HG02840 (cell line): Measurements from ENCODE around the gene DOLPP1.

Experiments used
- ATAC-seq: cut with Tn5 transposase; IDR thresholded peaks from one replicate; pipeline ENCODE4 v1.9.1; 2021; ENCODE audit warnings: mild to moderate bottlenecking, moderate library complexity, moderate number of reproducible peaks; ENCODE audit not compliant: unreplicated experiment, low FRiP score

DOLPP1 gene

DNA sequence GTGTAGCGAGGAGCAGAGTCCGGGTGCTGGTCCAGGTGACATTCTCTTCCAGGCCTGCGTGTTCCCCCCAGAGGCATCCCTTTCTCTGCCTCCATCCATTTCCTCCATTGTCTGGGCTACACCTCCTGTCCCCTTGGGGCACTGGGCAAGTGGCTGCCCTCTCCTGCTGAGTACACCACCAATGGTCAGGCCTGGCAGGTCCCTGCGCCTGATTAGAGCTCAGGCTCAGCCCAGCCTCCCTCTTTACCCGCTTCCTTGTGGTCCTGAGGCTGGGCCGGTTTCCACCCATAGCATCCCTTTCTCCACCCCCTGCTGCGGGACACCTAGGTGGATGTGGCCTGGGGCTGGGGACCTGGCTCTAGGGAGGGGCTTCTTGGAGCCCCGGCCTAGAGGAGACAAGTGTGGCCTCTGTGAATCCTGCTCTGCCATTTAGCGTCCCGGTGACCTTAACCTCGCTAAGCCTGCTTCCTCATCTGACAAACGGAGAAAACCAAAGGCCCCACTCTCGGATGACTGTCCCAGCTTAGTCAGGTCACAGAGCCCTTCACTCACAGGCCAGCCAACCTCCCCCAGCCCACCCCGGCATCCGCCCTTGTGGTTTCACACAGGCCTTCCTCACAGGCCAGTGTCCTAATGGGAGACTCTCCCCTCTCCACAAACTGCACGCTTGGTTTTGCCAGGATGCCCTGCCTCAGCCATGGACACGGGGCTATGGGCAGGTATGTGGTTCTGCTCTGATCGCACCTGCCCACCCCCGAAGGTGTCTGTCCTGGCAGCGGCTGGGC, 12.9 kb downstream of the DOLPP1 start:
- ATAC-seq, result no peak

DNA sequence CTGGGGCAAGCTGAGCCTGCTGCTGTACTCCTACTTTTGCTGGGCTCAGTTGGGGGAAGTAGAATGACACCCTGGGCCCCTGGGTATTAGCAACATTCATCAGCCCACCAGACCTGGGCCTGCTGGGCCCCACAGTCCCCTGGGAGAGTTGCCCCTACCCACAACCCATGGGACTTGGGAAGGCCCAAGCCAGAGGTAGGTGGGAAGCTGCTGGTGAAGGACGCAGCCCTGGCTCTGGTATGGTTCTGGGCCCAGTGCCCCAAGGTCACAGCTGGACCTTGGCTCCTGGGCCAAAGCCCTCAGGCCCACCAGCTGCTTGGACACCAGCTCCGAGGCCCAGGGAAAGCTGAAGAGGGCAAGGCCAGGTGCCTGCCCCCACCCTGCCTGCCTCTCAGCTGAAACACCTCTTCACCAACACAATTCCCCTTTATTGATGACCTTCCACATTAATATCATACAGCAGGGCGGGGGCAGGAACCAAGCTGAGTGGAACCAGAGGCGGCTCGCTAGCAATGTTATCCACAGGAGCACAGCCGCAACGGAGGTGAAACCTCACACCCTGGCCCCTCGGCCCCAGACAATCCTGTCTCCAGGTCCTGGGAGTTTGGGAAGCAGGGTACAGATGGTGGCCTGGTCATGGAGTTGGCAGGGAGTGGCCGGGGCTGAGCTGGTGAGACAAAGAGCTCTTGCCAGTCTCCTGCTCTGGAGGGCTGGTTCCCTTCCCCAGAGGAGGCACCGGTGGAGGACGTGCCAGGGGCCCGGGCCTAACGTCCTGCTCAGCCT, 13.7 kb downstream of the DOLPP1 start:
- no peak for ATAC-seq

DNA sequence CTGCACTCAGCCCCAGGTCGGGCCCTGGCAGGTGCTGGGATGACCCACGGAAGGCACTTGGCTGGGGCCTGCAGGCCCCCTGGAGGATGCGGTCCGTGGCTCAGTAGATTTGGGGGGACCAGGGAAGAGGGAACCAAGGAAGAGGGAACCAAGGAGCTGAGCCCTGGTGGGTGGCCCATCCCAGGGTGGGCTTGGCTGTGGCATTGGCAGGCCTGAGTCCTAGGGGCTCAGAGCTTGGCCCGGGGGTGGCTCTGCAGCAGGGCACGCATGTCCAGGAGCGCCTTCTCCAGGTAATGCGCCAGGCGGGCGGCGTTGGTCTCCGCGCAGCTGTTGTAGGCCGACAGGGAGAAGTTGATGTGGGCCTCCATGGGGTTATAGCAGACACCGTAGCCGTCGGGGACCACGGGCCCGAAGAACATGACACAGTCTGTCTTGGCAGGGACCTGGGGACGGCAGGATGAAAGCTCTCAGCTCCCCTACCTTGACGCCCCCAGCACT, 14.3 kb downstream of the DOLPP1 start:
- ATAC-seq, result no peak

DNA sequence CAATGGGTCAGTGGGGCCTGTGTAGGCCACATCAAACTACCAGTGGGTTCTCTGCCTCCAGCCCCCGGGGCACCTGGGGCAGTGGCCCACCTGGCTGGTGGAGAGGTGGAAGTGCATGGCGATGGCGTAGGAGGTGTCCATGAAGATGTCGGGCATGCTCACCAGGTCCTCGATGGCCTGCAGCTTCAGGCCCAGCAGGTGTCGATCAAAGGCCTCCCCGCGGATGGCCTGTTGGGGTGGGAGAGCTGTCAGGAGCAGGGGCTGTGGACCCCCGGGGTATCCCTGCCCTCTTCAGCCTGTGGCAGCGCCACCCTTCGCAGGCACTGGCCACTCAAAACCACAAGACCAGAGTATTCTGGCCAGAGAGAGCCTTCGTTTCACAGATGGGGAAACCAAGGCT, 15.0 kb downstream of the DOLPP1 start:
- ATAC-seq, result no peak

DNA sequence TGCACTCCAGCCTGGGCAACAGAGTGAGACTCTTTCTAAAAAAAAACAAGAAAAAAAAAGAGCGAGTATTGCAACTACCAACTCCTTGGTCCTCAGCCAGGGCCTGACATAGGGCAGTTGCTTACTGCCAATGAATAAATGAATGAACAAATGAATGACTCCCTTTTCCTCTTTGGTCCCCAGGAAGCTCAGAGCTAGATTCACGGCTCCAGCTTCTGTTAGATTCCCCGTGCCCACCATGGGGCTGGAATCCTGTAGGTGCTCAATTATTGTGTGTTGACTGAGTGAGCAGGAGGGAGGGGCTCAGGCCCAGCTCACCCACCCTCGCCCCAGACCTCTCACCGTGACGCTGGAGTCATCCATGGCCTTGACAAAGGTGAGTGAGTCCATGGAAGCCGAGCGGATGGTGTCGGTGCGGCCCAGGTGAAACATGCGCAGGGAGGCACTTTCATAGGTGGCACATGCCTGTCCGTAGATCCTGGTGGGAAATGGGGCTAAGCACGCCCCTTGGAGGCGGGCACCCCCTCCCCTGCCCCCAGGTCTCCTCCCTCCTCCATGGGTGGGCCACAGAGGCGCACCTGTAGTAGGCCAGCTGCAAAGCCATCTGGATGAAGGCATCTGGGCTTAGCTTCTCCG, 16.9 kb downstream of the DOLPP1 start:
- no peak for ATAC-seq

DNA sequence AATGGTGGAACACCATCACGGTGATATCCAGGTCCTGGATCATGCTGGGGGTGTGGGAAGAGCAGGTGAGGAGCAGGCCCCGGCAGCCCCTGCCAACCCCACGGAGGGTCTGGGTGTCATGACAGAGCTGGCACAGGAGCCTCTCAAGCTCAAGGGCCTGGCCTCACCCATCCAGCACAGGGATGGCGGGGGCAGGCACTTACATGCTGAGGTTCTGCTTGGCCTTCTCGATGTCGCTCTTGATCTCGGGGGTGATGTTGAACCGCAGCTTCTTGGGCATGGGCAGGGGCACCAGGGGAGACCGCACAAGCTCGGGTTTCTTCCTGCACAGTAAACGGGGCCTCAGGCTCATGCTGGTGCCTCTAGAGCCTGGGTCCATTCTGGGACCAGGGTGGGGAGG, 17.4 kb downstream of the DOLPP1 start:
- ATAC-seq, result no peak

DNA sequence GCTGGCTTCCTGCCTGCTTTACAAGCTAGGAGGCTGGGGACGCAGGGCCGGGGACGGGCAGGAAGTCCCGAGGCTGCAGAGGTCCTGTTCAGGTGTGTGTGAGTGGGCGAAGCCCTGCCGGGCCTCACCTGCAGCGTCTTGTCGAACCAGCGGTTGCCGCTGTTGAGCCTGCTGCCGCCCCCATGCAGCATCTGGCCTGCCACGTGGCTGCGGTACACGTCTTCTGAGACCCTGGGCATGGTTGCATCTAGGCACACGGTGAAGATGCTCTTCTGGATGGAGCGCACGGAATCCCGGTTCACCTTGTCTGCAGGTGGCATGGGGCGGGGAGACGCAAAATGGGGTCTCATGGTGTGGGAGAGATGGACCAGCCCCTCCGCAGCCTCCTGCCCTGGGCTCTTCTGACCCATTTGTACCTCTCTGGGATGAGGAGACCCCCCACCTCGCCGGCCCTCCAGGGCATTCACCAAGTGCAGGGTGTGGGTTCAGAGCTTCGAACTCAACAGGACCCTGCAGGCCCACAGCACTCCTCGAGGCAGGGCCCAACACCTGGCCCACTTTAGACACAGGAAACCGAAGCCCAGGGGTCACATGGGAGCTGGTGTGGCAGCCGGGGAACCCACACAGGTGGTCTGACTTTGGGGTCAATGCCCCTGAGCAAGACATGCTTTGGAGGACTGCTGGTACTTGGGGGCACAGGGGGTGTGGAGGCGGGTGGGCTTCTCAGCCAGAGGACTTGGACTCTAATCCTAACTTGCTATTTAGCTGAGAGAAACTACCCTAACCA, 19.7 kb downstream of the DOLPP1 start:
- no peak for ATAC-seq

DNA sequence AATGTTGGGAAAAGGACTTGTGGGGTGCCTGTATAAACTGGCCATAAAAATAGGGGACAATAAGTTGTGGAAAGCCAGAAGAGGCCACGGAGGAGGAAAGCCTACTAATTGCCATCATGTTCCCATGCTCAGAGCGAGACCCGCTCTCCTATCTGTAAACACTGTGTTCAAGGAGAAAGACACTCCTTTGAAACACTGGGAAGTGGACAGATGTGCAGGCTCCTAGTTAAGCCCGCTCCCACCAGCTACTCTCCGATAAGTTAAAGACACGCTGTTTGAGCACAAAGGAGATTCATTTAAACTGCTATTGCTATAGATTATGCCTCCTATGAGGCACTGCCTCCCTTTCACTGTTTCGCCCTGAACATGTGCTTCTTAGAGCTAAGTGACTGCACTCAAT, 20.4 kb downstream of the DOLPP1 start:
- ATAC-seq, result no peak

DNA sequence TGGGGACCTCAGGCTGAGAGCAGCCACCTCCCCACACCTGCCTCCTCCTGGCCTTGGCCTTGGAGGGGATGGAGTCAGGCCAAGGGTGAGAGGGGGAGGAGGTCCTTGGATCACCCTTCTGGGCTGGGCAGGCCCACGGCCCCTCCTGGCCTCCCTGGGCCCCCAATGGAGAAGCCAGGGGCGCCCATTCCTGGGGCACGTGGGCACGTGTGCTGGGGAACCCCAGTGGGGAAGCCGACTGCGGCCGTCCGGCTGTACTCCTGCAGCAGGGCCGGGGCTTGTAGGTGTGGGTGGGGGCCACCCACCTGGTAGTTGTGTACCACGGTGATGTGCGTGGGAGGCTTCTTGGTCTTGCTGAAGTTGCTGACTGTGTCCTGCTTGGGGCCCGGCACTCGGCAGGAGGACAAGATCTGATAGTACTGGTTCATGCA, 21.2 kb downstream of the DOLPP1 start:
- ATAC-seq, result no peak

DNA sequence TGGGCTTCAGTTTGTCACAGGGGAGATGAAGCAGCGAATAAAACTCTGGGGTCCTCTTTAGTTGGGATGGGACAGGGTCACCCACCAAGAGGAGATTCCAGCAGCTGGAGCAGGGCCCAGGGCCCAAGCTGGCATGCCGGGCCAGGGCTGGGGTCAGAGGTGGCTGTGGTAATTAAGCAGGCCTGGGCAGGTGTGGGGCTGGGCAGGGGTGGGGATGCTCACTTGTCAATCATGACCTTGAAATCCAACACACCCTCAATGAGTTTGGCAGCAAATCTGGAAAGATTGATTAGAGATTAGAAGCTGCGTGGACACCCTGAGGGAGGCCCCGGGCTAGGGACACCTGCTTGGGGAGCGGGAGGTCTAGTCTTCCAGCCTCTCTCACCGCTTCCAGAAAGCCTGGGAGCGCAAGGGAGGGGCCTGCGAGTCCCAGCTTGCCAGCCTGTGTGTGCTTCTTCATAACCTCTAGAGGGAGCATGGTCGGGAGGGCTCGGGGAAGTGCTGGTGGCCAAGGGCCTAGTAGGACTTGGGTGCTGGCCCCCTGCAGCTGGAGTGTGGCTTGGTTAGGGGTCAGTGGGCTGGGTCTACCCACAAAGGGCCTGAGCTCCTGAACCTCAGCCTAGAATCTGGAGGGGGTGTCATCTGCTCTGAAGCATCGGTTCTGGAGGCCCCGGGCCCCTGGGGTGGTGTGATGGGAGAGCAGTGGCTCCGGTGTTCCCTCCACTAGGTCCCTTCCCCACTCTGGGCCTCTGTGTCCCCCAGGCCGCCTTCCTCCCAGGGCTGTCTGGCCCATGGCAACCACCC, 22.1 kb downstream of the DOLPP1 start:
- ATAC-seq, result no peak

DNA sequence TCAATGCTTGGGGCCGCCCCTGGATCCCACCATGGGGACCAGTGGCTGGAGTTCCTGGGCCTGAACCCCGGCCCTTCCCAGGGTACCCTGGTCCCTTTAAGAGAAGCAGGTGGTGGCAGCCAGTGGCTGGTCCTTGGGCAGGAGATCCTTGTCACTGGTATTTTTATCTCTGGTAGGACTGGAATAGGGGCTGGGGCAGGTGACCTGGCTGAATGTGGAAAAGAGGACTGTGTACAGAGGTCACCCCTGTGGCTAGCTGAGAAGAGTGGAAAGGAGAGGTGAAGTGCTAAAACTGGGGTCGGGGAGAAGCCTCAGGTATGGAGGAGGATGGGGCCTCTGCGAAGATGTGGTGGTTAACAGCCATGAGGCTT, 22.7 kb downstream of the DOLPP1 start:
- no peak for ATAC-seq

DNA sequence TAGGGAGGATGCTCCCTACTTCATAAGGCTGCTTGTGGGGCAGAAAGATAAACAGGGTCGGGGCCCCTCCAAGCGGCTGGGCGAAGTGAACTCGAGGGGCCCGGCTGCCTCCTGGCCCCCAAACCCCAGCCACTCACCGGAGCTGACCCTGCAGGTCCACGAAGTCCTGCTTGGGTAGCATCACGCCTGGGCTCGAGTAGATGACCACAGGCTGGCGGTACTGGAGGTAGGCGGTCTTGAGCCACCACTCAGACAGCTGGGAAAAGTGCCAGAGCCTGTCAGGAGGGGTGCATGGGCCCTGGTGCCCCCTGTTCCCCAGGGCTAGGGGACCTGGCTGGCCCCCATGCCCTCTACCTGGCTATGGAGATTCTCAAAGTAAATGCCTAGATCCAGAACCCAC, 23.1 kb downstream of the DOLPP1 start:
- no peak for ATAC-seq

DNA sequence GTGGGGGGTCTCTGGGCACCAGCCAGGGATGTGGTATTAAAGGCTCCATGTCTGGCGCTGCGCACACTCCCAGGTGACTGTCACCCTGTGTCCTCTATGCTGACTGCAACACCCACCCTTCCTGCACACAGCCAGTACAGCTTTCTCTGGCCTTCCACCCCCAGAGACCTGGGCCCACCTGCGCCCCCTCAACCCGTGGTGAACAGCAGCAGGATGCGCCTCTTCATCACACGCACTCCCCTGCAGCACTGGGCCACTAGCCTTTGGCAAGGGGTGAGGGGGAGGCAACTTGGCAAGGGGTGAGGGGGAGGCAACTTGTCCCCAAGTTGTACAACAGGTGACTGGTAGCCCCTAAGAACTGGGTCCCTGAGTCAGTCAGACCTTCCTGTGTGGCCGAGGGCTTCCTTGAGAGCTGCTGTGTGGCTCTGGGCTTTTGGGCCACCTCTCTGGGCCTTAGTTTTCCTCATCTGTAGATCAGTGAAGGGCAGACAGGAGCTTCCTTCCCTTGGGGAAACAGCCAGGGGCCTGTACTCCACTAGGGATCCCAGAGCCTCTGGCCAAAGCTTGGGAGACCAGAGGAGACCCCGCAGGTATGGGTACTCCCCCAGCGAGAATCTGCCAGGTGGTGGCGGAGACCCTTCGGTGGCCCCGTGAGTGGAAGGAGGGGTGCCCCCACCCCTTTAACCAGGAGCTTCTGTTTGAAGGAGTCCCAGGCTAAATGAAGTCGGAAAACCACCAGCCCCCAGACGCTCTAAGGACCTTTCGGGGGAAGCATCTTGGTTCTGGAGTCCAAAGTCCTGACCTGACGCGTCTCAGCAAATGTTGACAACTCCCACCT, 25.2 kb downstream of the DOLPP1 start:
- no peak for ATAC-seq

DNA sequence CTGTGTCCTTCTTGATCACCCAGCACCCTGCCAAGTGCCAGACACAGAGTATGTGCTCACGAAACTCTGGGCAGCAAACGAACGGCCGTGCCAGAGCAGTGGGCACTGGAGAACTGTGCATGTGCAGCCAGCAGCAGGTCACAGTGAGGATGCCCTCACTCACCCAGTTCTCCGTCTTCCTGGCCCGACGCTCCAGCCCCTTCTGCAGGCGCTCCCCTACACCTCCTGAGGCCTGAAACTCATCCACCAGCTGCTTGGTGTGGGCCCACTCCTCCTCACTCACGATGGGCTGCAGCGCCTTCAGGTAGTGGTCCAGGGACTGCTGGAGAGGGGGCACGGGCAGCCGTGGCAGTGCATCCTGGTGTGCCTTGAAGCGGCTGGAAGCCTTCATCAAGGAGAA, 26.7 kb downstream of the DOLPP1 start:
- no peak for ATAC-seq

DNA sequence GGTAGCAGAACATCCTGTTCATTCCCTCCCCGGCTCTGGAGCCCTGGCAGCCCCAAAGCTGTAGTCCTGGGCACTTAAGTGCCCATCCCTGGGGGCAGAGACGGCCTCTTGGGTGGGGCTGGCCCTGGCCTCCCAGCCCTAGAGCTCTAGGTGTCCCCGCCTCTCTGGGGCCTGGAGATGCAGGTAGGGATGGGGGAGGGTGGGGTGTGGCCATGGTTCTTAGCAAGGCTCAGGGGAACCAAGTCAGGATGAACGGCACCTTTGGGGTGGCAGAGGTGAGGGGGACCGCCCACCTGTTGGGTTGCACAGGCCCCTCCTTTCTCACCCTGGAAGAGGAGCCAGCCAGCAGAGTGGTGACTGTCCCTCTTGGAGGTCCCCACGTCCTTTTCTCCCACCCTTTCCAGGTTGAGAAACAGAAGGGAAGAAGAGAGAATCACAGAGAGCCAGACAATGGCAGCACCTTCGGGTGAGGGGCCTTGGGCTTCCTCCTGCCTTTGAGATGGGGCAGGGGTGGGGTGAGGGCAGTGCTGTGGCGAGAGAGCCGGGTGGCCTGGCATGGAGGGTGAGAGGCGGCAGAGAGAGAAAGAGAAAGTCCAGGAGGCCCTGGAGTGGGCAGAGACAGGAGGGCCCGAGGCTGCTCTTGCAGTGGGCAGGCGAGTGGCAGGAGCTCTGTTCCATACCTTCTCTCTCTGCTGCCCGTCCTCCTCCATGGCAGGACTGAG, 27.3 kb downstream of the DOLPP1 start:
- ATAC-seq, result no peak

DNA sequence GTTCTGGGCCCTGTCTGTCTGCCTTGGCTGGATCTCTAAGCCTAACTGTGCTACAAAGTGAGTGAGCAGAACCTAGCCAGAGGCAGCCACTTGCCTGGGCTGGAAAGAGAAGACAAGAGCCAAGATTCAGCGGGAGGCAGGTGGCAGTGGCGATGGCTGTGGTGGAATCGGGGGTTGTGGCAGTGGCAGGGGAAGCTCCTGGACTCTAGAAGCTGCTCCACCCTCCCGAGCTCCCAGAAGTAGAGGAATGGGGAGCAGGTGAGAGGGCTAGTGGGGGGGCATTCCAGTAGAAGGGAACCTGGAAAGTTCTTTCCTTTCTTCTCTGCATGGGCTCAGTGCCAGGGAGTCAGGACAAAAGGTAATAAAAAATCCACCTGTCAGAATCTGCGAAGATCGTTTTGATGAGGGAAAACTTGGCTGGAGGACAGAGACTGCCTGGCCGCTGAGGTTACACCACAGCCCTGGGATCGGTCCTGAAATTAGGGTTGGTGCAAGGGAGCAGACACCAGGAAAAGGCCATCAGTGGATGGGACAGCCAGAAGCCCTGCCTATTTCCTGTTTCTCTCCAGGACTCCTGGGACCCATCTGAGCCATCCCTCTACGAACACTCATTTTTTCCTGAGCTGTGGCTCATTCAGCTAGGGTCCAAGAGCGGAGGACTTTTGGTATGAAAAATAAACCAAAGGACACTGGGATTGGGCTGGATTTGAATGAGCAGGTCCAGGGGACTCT, 28.1 kb downstream of the DOLPP1 start:
- ATAC-seq, result no peak

DNA sequence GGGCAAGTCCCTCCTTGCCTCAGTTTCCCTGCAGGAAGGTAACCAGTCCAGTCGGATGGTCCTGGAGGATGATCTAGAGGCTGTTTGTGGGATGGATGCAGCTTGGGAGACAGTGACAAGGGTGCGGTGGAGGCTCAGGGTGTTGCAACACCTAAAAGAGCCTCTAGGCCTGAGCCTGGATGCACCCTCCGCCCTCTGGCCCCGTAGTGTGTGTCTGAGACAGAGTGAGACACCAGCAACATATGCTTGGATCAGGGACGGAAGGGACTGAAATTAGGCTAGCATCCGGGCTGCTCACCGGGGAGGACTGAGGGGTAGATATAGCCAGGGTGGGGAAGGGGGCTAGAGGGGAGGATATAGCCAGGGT, 28.6 kb downstream of the DOLPP1 start:
- ATAC-seq, result no peak
